Inflammatory macrophage (primary cell): ENCODE data around the gene IL27RA.
A peak's percentile ranks its signal among the peaks of the same experiment; 100 is the strongest.

Experiments used
- DNase-seq, 2 donors: peaks; one replicate each; pipeline ENCODE4 v3.0.0-alpha.2; 2020 to 2022

IL27RA gene

GRCh38 chr19:14059652-14060155 is 28.1 kb downstream of the IL27RA start:
- DNase-seq, result no peak

GRCh38 chr19:14061081-14061749 is 29.7 kb downstream of the IL27RA start:
- DNase-seq, result no peak

- no peak for DNase-seq
Observed at GRCh38 chr19:14061751-14062557, 30.4 kb downstream of the IL27RA start, which contains the start of gene PALM3. PALM3 (minus strand) TSS chr19:14062076; CDS start chr19:14061980, 96 bp downstream.

GRCh38 chr19:14062558-14062855 is 30.9 kb downstream of the IL27RA start:
- DNase-seq, result no peak

GRCh38 chr19:14063105-14063504 is 31.5 kb downstream of the IL27RA start:
- peak in 1 of 2 donors; percentile 30 for DNase-seq

- DNase-seq, result peak in 1 of 2 donors; percentile 11
Observed at GRCh38 chr19:14066134-14066533, 34.6 kb downstream of the IL27RA start.

GRCh38 chr19:14070268-14071050 is 38.9 kb downstream of the IL27RA start:
- DNase-seq, result no peak

GRCh38 chr19:14072535-14073260 is 41.1 kb downstream of the IL27RA start, which contains the start of gene MISP3:
MISP3 (plus strand) TSS chr19:14072786; CDS start chr19:14073310, 524 bp downstream.
- DNase-seq, result peak in 1 of 2 donors; percentile 32

GRCh38 chr19:14073261-14073924 is 41.8 kb downstream of the IL27RA start:
- peak; percentile 62 to 84 for DNase-seq

GRCh38 chr19:14073925-14074838 is 42.6 kb downstream of the IL27RA start:
- no peak for DNase-seq

- peak; percentile 93 to 95 for DNase-seq
Observed at GRCh38 chr19:14078411-14078810, 46.8 kb downstream of the IL27RA start.

- peak; percentile 100 for DNase-seq
Observed at GRCh38 chr19:14080887-14081796, 49.6 kb downstream of the IL27RA start.

- DNase-seq, result peak in 1 of 2 donors; percentile 77
Observed at GRCh38 chr19:14081797-14082674, 50.5 kb downstream of the IL27RA start.

- no peak for DNase-seq
Observed at GRCh38 chr19:14082675-14082960, 51.1 kb downstream of the IL27RA start.

GRCh38 chr19:14085309-14085995 is 53.9 kb downstream of the IL27RA start, which contains the start of gene C19orf67:
C19orf67 (minus strand) TSS chr19:14085783; CDS start chr19:14085627, 156 bp downstream.
- DNase-seq, result no peak

- DNase-seq, result no peak
Observed at GRCh38 chr19:14086098-14086497, 54.5 kb downstream of the IL27RA start.

- no peak for DNase-seq
Observed at GRCh38 chr19:14088634-14089411, 57.3 kb downstream of the IL27RA start.
